Colon (tissue), 2 donors: ENCODE measurements around the gene ZSCAN5B.

Source experiments
- FAIRE-seq: peaks from 2 replicates; lab custom pipeline; 2012; peaks lifted over from hg19 to GRCh38; lab: Jason Lieb, UNC
- donor health status: control.
- donor health status: control.

ZSCAN5B gene

DNA sequence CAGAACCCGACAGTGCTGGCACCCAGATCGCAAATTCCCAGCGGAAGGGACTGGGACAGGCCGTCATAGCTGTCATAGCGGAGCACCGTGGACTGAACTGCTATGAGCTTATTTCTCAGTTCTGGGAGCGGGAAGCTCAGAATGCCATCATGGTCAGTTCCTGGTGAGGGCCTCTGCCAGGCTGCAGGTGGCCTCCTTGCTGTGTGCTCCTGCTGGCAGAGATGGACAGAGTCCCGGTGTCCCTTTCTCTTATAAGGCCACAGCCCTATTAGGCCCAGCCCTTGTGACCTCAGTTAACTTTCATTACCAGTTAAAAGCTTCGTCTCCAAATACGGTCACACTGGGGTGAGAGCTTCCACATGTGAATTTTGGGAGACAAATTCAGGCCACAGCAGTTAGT is 51.9 kb downstream of the ZSCAN5B start:
- FAIRE-seq, result no peak

- no peak for FAIRE-seq
These were observed 52.8 kb downstream of the ZSCAN5B start for GRCh38 chr19:56144831-56145230.

- no peak for FAIRE-seq
These were observed 53.2 kb downstream of the ZSCAN5B start for GRCh38 chr19:56144376-56144775.

DNA sequence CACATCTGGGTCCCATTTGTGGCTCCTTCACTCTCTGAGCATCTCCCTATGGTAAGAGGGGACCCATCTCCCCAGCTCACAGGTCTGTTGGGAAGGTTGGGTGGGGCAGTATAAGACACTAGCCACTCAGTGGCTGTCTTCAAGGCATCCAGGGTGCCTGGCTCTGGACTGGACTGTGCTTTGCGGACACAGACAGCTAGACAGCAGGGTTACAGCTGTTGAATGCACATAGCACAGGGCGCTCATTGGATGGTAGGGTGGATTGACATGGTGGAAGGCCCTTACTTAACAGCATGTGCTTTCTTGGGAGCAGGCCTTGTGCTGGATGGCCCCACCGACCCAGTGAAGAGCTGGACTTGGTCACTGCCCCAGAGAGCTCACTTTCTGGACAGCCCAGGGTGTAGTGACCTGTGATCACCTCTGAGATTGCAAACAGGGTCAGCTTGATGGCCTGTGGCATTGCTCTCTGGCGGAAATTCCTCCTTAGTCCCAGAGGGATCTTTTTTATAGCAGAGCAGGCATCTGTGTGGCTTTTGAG is 54.6 kb downstream of the ZSCAN5B start:
- no peak for FAIRE-seq

- FAIRE-seq, result no peak
These were observed 55.3 kb downstream of the ZSCAN5B start for GRCh38 chr19:56142087-56142787.

DNA sequence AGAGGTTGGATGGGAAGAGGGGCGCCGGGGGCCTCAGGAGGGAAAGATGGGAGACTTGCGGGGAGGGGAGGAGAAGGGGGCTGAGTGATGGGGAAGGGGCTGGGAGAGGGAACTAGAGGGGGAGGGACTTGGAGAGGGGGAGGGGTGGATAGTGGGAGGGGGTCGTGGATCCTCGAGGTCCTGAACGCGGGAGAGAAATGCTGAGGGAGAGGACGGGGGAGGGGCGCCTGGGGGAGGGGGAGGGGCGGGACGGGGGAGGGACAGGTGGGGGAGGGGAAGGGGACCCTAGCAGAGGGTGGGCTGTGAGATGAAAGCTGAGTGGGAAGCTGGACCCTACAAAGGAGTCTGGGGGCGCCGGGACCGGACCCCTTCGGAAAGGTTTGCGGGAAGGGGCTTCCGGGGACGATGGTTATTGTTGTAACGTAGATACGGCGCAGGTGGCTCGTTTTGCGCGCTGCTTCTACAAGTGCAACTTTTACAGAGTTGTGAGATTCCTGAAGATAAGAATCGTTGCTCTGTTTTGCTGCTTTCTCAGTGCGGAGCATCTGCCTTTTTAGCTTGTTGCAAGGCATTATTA is 56.1 kb downstream of the ZSCAN5B start:
- no peak for FAIRE-seq

DNA sequence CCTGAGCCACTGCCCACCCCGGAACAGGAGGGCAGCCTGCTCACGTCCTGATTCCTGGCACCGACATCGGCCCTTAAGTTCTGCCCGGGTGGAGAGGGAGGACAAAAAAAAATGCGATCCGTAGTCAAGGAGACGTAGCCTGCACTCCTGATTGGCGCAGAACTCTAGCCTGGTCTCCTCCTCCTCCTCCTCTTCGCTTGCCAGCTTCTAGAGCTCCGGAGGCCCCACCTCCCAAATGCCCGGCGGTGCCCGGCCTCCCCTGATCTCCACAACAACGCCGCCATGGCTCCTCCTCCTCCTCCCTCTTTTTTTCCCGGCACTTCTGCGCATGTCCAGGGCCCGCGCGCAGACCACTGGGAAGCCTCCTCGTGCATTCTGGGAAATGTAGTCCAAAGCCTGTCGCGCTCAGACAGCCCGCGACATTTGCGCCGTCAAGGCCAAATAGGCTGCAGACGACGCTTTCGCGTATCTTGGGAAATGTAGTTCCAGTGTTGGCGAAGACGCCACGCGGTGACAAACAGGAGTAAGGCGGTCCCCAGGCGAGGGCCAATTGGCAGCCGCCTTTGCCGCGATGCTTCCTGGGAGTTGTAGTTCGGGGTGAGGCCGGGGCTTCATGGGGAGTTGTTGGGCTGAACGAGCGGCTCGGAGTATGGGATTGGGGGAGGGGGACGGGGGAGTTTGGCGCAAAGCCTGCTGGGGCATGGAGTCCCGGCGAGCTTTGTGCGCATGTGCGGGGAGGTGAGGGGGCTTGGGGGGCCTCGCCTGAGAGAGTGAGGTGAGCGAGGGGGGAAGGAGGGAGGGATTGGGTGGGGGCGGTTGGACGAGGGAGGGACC is 56.8 kb downstream of the ZSCAN5B start, which contains the start of gene ZNF444:
TSS of gene ZNF444 (plus strand) at position 705 of the 834 bp plus-strand sequence. CDS start 5,625 bp downstream, outside the sequence.
- FAIRE-seq, result peak; percentile 98

DNA sequence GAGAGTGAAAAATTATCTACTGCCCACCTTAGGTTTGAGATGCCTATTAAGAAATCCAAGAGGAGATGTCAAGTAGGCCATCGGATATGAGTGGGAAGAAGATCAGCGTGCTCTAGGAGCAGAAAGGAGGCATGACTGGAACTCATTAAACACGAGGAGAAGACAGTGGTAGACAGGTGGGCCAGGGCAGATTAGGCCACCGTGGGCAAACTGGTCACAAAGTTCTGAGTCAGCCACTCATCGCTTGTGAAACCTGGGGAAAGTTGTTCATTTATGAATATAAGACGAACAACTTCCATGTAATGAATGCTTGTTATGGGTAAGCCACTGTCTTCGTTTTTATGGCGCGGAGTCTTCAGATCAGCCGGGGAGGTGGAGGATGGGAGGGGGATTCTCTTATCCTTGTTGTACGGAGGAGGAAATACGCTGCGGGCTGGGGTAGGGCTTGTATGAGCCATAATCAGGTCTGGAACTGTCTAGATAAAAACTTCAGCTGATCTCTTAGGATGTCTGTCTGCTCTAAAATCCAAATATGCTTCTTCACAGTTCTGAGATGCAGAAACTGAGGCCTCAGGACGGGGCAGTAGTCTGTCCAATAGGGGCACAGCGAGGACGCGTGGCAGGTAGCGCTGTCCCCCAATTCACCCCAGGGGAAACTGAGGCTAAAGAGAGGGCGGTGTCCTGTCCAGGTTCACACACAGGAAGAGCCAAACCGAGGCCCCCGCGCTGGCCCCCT is 57.6 kb downstream of the ZSCAN5B start:
- no peak for FAIRE-seq
